ENCODE results near the gene HIBADH. TPM values are rescaled to one million over a fixed set of nuclear protein-coding genes. Genes with fewer than 3 reads are reported as not detected.

Gene HIBADH
- total and polyA plus RNA-seq, 2 donors (not counting 3 experiments of a cell fraction or from before 2014, with no cell fraction given), result 22.6 to 30.5 TPM

GRCh38 chr7:27487509-27487908, 175.2 kb downstream of the HIBADH start:
- Histone ChIP-seq H3K9me1 (replicated peaks; ENCODE audit: control insufficient read depth, extremely low read depth, insufficient read depth, low read length) (no peaks in the 10 kb centered on the region), H3K27ac (ENCODE audit: insufficient read depth, low read depth, low read length) (no peak overlapping the region), H3K4me2 (ENCODE audit: insufficient read depth, low read length) (no peak overlapping the region), H3K36me3 (ENCODE audit: control insufficient read depth in 2 of 2, extremely low read depth in 1 of 2, insufficient read depth in 2 of 2, low read length in 2 of 2) (no peaks in the 10 kb centered on the region), H2AFZ (ENCODE audit: low read depth, low read length) (no peak overlapping the region), H4K20me1 (replicated peaks; ENCODE audit: control insufficient read depth, extremely low read depth, insufficient read depth, low read length) (no peaks in the 10 kb centered on the region), H3K27me3 (ENCODE audit: control insufficient read depth in 2 of 2, insufficient read depth in 2 of 2, low read length in 2 of 2) (peaks cover 0 to under 1% of the 10 kb centered on the region in 2 experiments), H3K4me1 (ENCODE audit: control insufficient read depth, extremely low read depth, insufficient read depth, low read length) (no peaks in the 10 kb centered on the region), H3K9ac (replicated peaks; ENCODE audit: extremely low read depth, insufficient read depth, low read length) (no peak overlapping the region), H3K79me2 (ENCODE audit: control insufficient read depth, insufficient read depth, low read length) (no peaks in the 10 kb centered on the region), H3K9me3 (replicated peaks; ENCODE audit: control insufficient read depth, insufficient read depth, low read length) (no peaks in the 10 kb centered on the region), H3K4me3 (replicated peaks in 1 of 3; ENCODE audit: insufficient read depth in 1 of 3, low read depth in 1 of 3, low read length in 3 of 3) (no peak overlapping the region)
- CTCF ChIA-PET, result no interaction called here
- dilution Hi-C loops (cut with MboI; ENCODE audit: extremely low pct_ligation_motif_present, low sequenced_read_pairs) (no loop called here), intact Hi-C loops (cut with micrococcal nuclease) (no loop called here)
- TF ChIP-seq POLR2AphosphoS5 (IDR thresholded peaks at IDR 0.05; ENCODE audit: insufficient read depth, low read depth, low read length), result no peak
- TF ChIP-seq MAX (IDR thresholded peaks at IDR 0.05; ENCODE audit: insufficient read depth, insufficient read length), result no peak
- TF ChIP-seq JUN (IDR thresholded peaks at IDR 0.05; ENCODE audit: borderline replicate concordance, insufficient read depth, insufficient read length, low read depth), result no peak
- no peak for TF ChIP-seq POLR2A (IDR thresholded peaks at IDR 0.05; ENCODE audit: low read depth, low read length)
- TF ChIP-seq FOS (IDR thresholded peaks at IDR 0.05; ENCODE audit: borderline replicate concordance, insufficient read depth, low read length), result no peak
- no peak for TF ChIP-seq EZH2 (IDR thresholded peaks at IDR 0.05; ENCODE audit: borderline replicate concordance, low read depth, low read length, severe bottlenecking)
- no peak for TF ChIP-seq MYC (IDR thresholded peaks at IDR 0.05; ENCODE audit: low read depth, low read length)
- no peak for TF ChIP-seq CTCF (IDR thresholded peaks at IDR 0.05; ENCODE audit: extremely low read depth in 1 of 2, insufficient read depth in 1 of 2, low read depth in 1 of 2, low read length in 2 of 2)
- no peak for TF ChIP-seq GATA2 (IDR thresholded peaks at IDR 0.05; ENCODE audit: insufficient read depth, insufficient read length, low read depth, low read length)
- DNase-seq (ENCODE audit: low read depth, low spot score), result no peak
- POLR2A ChIA-PET, result no interaction called here
- no TSS peak for BruUV-seq (replicated peaks)
- FAIRE-seq, result no peak

All from endothelial cell of umbilical vein (primary cell).